ENCODE measurements around the gene NUCB1. TPM values are rescaled to one million over a fixed set of nuclear protein-coding genes. Genes with fewer than 3 reads are reported as not detected.
"Not testable (repeated sequence)": the region's sequence is repeated elsewhere in the genome, so short reads cannot be mapped to it uniquely, and the experiment has no call there.

The NUCB1 gene
- total and polyA plus RNA-seq, 8 donors = 60.9 to 136 (median 96.3) TPM

GRCh38 chr19:48870048-48870447 lies 30.1 kb upstream of the NUCB1 start:
- WGBS, 2 donors = 92 to 96% methylated on average over 9 of the region's 9 CpGs

GRCh38 chr19:48871471-48872181 lies 28.5 kb upstream of the NUCB1 start:
- not testable (repeated sequence) for H3K36me3 ChIP-seq, H3K9me3 ChIP-seq, H3K27me3 ChIP-seq, DNase-seq, ATAC-seq, FAIRE-seq
- H3K27ac ChIP-seq = peak overlapping the region in 3 of 4 donors; percentile 94 to 100 (median 99)
- WGBS, 2 donors = 64 to 67% methylated on average over 24 to 30 of the region's 31 CpGs
- peak overlapping the region in 3 of 4 donors; percentile 76 to 87 (median 85) for H3K4me3 ChIP-seq
- intact Hi-C loops (cut with DNase I) = loop anchor here in 1 of 3 donors (10.0 kb wide), 1 partner anchor 93 kb away; the partner anchor contains the start of gene FTL
- H3K4me1 ChIP-seq = peaks cover 0 to 24% (median 5%) of the 10 kb centered on the region in 3 donors

More at GRCh38 chr19:48870048-48870447, 30.1 kb upstream of the NUCB1 start:
- Histone ChIP-seq H3K27me3 (no peaks in the 10 kb centered on the region), H3K4me1 (peaks cover 0 to 9% (median 5%) of the 10 kb centered on the region in 3 donors), H3K27ac (no peak overlapping the region), H3K36me3 (no peaks in the 10 kb centered on the region), H3K9me3 (no peaks in the 10 kb centered on the region), H3K4me3 (no peak overlapping the region)
- no peak for DNase-seq
- FAIRE-seq = no peak
- ATAC-seq = no peak
- intact Hi-C loops (cut with DNase I) = loop anchor here in 1 of 3 donors (10.0 kb wide), 1 partner anchor 95 kb away; the partner anchor contains the start of gene FTL
- TF ChIP-seq, protein P1, sequence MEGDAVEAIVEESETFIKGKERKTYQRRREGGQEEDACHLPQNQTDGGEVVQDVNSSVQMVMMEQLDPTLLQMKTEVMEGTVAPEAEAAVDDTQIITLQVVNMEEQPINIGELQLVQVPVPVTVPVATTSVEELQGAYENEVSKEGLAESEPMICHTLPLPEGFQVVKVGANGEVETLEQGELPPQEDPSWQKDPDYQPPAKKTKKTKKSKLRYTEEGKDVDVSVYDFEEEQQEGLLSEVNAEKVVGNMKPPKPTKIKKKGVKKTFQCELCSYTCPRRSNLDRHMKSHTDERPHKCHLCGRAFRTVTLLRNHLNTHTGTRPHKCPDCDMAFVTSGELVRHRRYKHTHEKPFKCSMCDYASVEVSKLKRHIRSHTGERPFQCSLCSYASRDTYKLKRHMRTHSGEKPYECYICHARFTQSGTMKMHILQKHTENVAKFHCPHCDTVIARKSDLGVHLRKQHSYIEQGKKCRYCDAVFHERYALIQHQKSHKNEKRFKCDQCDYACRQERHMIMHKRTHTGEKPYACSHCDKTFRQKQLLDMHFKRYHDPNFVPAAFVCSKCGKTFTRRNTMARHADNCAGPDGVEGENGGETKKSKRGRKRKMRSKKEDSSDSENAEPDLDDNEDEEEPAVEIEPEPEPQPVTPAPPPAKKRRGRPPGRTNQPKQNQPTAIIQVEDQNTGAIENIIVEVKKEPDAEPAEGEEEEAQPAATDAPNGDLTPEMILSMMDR (IDR thresholded peaks at IDR 0.05) = no peak

DNA sequence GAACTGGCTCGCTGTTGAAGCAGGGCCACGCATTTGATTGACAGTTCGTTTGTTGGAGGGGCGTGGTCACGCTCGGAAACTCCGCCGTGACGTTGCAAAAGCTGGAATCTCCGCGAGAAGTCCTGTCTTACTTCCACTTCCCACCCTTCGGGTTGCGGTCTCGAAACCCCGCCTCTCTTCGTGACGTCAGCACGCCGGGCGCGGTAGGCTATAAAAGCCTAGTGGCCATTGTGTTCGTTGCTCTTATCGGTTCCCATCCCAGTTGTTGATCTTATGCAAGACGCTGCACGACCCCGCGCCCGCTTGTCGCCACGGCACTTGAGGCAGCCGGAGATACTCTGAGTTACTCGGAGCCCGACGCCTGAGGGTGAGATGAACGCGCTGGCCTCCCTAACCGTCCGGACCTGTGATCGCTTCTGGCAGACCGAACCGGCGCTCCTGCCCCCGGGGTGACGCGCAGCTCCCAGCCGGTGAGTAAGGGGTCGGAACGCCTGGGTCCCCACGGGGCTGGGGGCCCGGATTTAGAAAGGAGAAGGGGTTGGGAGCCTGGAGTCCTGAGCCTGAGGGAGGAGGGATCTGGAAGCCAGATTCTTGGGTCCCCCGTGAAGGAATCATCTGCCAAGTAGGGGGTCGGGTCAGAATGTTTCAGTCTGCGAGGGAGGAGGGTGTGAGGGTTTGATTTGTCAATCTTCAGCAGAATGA lies 27.8 kb upstream of the NUCB1 start, which contains the start of gene PPP1R15A:
PPP1R15A (plus strand) TSS at position 240 of the 702 bp plus-strand sequence. CDS start 813 bp downstream, outside the sequence.
- FAIRE-seq = peak; percentile 75
- 0% methylated on average over 53 of the region's 53 CpGs for WGBS, 2 donors
- peak; percentile 80 to 85 (median 82) for ATAC-seq
- H3K36me3 ChIP-seq = no peaks in the 10 kb centered on the region
- H3K9me3 ChIP-seq = no peaks in the 10 kb centered on the region
- H3K4me3 ChIP-seq = peak within 1 kb of the TSS; percentile 76 to 87 (median 83)
- DNase-seq = peak; percentile 97 to 99 (median 98)
- H3K27me3 ChIP-seq = no peaks in the 10 kb centered on the region
- peak within 1 kb of the TSS; percentile 94 to 100 (median 98) for H3K27ac ChIP-seq
- intact Hi-C loops (cut with DNase I) = loop anchor here in 1 of 3 donors (10.0 kb wide), 1 partner anchor 92 kb away; the partner anchor contains the start of gene FTL
- peaks cover 0 to 25% (median 5%) of the 10 kb centered on the region in 3 donors for H3K4me1 ChIP-seq
- TF ChIP-seq, protein P1 (IDR thresholded peaks at IDR 0.05) = no peak

- FAIRE-seq (no peak), ATAC-seq (peak; percentile 74 to 79 (median 76))
- 12 to 17% methylated on average over 14 of the region's 14 CpGs for WGBS, 2 donors
Measured at GRCh38 chr19:48872884-48873475, 27.1 kb upstream of the NUCB1 start.

More at GRCh38 chr19:48872884-48873475, 27.1 kb upstream of the NUCB1 start:
- H3K4me1 ChIP-seq = peaks cover 0 to 25% (median 5%) of the 10 kb centered on the region in 3 donors
- no peaks in the 10 kb centered on the region for H3K9me3 ChIP-seq
- intact Hi-C loops (cut with DNase I) = loop anchor here in 1 of 3 donors (10.0 kb wide), 1 partner anchor 92 kb away; the partner anchor contains the start of gene FTL
- peak overlapping the region; percentile 94 to 100 (median 98) for H3K27ac ChIP-seq
- TF ChIP-seq, protein P1 (IDR thresholded peaks at IDR 0.05) = no peak
- peak overlapping the region; percentile 76 to 87 (median 83) for H3K4me3 ChIP-seq
- peak; percentile 72 to 87 (median 82) for DNase-seq
- H3K36me3 ChIP-seq = no peaks in the 10 kb centered on the region
- H3K27me3 ChIP-seq = no peaks in the 10 kb centered on the region
